CD4-positive, alpha-beta T cell treated with Interleukin-6 for 4 hours (primary cell): ENCODE measurements around the gene KIF21B.

ENCODE experiments used
- DNase-seq: peaks from one replicate; pipeline ENCODE4 v3.0.0-alpha.2; 2020; ENCODE audit warnings: mixed read lengths

Gene KIF21B

DNA sequence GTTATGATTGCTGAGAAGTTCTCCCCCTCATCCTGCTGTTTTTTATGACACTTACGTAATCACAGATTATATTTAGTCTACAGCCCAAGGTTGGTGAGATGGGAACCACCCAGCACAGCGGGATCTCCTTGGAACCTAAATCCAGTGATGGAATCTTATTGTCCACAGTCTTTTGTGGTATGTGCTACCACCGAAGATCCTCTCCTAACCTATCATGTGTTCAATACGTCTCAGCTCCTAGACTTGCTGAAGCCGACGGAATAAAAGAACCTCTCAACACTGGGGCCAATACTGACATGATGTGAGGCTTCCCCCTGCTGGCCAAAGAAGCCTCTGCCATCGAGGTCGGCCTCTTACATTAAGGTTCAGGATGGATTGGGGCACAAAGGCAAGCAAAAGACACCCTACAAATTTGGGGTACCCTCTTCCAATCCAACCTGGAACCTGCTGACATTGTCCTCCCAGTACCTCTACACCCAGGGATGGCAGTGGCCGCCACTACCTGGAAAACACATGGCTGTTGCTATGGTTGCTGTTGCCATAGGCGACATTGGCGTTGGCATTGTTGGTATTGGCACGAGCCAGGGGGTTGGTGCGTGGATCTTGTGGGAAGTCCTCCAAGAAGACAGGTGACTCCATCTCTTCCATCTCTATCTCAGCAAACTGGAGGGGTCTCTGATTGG is 19.4 kb upstream of the KIF21B start:
- DNase-seq: peak; percentile 80

DNA sequence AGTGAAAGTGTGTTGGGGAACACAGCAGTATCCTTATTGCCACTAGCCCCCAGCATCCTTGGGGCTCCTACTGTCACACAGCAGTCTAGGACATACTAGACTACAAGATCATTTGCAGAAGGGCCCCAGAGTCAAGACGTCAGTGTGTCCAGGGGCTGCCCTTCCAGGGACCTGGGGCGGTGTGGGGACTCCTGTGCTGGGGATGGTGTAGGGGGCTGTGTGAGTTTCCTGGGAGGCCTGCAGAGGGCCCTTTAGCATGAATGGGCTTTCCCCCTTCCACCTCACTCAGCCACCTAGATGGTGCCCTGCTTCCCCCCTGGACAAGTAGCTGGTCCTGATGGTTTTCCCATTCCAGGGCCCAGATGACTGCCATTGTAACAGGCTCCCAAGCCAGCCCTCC is 17.5 kb upstream of the KIF21B start:
- no peak for DNase-seq

DNA sequence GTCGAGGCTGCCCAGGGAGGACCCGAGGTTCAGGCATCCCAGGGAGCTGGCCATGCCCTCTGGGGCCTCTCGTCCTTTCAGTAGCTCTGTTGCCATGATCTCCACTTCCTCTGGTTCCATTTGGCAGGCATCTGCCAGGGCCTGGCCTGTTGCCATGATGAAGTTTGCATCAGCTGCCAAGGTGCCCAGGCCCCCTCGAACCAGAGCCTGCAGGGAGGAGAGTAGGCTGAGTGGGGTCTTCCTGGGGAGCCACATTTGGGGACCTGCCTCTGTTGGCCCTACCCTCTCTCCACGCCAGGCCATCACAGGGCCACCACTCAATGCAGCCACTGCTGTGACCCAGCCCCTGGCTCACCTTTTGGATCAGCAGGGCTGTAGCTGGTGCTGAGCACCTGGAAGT is 16.4 kb upstream of the KIF21B start:
- DNase-seq: no peak

DNA sequence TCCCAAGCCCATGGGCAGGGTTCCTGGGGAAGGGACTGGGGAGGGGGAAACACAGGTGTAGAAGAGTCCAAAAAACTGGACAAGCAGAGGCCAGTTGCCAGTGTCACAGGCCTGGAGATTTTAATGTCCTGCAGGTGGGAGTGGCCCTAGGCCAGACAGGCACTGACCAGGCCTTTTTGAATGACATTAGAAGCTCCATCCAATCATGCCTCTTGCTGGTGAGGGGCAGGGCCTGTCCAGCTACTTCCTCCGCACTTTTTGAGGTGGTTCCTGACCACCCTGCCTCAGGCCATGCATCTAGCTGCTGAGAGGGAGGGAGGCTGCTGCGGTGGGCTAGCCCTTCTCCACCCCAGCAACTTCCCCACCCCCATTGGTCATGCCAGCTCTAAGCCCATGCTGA is 15.9 kb upstream of the KIF21B start:
- DNase-seq: no peak

DNA sequence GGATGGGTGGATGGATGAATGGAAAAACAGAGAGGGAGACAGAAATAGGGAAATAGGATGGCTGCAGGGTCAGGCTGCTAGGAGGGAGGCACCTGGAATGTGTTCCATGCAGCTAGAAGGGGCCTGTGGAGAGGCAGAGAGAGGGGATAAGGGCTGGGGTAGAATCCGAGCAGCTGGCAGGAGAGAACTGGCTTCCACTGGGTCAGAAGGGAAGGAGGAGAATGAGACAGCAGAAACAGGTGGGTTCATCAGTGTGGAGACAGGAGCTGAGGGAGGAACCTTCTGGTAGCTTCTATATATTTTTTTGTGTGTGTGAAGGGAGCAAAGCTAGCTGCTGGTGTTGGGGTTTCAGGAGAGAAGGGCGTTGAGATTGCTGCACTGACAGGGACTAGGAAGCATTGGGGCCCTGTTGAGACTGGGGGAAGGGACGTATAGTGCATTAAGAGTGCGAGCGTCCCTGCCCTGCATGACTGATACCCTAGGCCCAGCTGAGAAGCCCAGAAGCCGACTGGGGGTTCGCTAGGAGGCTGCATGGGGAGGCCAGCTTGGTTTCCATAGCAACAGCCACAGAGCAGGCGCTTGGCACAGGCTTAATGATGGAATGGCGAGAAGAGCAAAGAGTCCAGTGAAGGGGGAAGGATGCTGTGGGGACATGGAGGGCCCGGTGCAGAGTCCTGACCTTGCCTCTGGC is 14.8 kb upstream of the KIF21B start:
- DNase-seq: no peak

DNA sequence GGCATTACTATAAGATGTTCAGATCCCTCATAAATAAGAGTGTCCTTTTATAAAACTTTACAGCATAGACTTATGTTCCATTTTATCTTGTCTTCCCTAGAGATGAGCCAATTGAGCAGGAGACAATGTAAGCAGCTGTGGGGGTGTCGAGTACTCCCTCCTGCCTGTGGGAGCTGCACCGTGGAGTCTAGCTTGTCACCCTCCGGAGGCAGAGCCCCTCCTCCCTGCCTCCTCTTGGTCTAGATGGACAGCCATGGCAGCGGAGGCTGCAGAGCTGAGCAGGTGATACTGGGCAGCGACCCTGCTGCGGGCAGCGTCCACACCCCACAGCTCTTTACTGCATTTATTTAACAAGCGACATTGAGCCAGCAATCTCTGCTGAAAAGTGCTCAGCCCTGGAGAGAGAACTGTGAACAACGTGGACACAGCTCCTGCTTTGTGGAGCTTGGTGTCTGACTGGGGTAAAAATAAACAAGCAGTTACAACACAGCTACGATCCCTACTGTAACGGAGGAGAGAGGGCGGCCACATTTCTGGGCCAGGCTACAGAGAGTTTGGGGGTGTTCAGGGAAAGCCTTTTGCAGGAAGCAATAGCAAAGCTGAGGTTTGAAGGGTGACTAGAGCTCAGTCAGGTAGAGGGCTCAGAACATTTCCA is 12.8 kb upstream of the KIF21B start:
- no peak for DNase-seq

DNA sequence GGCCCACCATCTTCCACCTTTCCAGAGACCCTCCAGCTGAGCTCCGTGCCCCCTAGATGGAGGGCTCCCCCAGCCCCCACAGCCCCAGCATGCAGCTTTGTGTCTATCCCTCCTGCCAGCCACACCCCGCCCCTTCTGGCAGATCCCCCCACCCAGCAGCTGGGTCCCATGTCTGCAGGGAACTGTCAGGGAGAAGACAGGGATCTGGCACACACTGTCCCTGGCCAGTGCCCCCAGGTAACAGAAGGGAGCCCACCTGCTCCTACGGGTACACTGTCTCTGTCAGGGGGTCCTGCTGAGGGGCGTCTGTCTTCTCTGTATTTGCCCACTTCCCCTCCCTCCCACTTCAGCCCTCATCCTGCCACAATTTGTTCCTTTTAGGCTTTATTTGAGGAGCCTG is 11.2 kb upstream of the KIF21B start:
- DNase-seq: no peak

DNA sequence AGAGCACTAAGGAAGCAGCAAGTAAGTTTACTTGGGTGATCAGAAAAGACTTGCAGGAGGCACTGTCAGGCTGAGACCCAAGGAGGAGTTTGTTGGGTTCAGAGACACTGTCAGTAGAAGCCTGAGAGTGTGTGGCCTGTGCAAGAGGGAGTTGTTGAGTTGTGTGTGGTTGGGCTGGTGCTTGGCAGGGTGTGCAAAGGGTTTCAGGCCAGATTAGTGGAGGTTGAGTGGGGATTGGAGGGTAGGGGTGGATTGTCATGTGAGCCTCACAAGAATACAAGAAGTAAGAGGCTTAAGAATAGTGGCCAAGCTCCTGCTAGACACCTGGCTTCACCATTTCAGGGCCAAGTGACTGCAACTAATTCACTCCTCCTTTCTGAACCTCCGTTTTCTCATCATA is 8.9 kb upstream of the KIF21B start:
- DNase-seq: no peak

DNA sequence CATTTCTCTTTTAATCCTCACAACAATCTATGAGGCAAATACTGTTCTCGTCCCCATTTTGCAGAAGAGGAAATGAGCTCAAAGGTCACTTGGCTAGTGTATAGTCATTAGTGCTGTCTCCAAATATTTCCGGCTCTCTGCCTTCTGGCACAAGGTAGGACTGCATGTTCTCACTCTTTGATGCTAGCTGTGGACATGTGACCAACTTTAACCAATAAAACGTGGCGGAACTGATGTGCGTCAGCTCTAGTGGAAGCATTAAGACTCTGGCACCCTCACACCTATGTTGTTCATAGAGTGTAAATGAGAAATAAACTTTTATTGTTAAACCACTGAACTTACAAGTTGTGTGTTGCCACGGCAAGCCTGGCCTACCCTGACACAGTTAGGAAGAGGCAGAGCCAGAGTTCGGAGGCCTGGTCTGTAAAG is 5.0 kb upstream of the KIF21B start:
- DNase-seq: no peak

DNA sequence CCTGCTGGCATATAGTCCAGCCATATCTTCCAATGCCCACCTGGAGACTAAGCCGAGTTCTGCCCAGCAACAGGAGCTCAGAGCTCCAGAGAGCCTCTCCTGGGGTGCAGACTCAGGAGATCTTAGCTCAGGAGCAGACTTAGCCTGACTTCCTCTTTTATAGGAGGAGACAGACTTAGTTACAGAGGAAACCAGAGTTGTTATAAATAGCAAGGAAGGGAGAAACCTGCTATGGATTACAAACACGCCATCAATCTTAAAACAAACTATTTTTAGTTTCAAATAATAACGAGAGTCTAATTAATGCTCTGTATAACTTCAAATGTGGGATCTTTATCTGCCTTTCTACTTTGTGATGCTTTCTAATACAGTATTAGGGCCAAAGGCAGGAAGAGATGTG is 3.3 kb upstream of the KIF21B start:
- no peak for DNase-seq

DNA sequence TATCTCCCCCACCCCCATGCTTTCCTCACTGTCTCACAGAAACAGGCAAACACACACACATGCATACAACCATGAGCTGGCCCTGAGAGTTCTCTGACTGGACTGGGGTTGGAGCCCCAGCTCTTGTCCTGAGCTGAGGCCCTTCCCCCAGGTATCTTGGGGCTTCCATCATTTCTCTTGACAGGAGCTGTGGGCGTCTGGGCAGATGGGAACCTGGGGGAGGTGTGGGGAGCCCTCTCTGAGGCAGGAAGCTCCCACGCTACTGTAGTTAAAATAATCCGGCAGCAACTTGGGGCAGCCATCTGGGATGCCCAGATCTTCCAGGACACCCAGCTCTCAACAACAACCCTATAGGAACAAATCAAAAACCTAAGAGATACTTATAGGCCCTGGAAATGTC is 2.7 kb upstream of the KIF21B start:
- no peak for DNase-seq

DNA sequence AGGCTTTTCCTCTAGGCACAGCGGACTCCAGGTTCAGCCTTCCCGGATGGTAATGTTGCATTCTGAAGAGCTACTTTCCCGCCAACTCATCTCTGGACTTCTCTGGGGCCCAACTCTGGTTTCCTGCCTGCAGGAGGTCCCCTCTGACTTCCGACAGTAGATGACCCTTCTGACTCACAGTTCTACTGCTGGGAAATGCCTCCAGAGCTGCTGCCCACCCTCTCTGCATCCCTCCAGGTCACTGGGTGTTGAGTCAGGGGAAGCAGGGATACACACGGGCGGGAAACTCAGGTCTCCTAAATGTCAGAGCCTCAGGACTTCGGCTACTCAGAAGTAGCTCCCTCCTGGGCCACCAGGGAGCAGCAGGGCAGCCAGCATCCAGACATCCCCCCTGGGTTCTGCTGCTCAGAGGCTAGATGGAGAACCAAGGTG is 2.1 kb upstream of the KIF21B start:
- DNase-seq: peak; percentile 30

DNA sequence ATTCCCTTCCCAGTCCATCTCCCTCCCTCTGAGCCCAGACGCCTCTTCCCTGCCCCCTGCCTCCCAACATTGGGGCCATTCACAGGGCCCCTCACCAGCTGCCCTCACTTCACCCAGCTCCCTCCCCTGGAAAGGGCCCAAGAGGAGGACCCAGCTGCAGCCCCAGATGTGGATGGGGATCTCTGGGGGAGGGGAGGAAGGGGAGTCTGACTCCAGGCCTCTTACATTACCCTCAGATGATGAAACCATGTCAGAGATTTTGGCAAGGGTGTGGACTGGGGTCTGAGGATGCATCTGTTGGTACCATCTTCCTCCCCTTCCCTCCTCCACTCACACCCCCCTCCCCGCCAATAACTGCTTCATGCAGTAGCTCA is 1.1 kb upstream of the KIF21B start:
- no peak for DNase-seq

DNA sequence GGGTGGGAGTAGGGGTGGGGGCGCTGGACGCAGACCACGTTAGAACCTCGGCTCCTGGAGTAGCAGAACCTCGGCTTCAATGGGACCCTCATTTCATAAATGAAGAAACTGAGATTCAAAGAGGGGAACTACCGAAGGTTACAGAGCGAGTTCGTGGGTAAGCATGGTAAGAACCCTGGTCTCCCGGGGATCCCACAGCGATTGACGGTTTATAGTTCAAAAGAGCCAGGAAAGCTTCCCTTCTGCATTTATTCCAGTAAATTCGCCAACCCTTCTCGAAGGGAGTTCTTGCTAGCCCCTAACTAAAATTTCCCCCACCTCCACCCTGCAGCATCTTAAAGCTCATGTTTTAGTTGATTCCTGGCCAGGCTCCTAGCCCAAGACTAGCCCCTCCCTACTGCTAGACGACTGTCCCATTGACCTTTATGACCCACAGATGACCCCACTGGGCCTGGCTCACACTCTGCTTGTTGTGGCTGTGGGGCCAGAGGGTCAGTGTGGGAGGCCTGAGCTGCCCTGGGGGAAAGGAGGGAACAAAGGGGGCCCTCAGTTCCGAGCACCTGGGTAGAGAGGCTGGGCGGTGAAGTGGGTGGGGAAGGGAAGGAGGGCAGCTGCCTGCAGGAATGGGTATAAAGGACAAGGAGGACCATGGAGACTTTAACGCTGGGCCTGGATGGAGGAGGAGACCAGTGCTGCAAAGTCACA is 558 bp upstream of the KIF21B start:
- DNase-seq: no peak

DNA sequence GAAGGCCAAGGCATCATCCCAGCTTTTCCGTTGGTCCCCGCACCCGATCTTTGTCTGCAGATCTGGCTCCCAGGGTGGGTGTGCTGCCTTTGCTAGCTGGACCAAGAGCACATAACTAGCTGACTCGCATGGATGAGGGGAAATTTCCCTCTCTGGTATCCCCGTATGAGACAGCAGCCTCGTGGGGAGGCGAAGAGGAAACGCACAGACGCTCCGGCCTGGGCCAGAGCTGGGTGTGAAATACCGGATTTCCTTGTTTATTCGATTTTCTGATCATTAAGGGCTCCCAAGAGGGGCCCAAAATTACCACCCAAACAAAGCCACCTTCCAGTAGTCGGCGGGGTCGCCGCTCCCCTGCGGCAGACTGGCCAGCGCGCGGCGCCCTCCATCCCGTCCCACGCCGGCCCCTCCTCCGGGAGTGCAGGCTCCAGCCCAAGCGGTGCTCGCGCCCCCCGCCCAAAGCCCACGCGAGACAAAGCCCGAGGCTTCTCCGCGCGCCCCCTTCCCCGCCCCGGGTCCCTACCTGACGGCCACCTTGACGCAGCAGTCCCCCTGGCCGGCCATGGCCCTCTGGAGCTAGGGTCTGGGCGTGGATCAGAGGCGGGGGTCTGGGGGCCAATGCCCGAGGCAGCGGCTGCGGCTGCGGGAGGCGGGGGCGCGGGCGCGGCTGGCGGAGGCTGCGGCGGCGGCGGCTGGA is 546 bp downstream of the KIF21B start:
- DNase-seq: peak; percentile 58

DNA sequence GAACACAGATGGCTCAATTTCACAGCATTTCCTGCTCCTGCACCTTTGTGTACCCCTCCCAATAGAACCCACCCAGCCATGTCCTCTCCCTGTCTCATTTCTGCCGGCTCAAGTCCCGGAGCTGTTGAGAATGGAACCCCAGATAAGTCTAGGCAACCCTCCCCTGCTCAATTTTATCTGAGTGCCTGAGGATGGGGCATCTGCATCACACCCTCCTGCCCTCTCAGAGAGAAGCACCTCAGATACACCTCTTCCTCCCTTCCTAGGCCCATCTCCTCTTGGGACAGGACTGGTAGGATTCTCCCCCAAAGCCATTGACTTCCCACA is 1.1 kb downstream of the KIF21B start:
- DNase-seq: no peak

DNA sequence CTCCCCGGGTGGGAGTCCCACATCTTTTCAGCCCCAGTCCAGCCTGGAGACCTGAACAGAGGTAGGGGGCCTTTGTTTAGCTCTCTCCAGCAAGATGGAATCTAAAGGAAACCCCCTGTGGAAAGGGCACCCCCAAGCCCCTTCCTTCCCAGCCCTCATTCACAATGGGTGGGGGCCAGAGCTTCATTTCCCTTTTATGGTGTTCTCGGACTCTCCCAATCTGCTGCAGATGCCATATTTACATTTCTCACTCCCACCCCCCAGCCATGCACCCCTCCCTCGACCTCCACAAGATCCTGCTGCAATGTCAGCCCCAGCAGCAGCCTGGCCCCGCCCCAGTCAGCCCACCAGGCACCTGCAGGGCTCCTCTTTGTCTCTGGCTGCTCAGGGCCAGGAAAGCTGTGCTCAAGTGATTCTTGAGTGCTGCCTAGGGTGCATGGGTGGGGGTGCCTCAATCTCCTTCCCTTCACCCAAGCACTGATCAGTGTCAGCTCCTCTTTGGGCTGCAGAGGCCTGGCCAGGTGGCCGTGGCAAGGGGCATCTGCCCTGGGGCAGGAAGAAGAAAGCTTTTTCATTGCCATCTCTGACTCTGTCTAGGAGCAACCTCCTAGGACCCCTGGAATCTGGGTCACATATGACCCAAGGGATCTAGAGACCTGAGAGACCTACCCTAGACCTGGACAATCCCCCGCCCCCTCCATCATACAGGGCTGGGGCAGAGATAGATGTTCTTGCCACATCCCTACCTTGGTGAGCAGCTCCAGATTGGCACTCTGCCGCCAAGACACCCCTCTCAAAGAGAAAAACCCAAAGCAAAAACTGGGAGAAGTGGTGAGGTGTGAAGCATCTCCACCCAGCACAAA is 1.7 kb downstream of the KIF21B start:
- DNase-seq: peak; percentile 28

DNA sequence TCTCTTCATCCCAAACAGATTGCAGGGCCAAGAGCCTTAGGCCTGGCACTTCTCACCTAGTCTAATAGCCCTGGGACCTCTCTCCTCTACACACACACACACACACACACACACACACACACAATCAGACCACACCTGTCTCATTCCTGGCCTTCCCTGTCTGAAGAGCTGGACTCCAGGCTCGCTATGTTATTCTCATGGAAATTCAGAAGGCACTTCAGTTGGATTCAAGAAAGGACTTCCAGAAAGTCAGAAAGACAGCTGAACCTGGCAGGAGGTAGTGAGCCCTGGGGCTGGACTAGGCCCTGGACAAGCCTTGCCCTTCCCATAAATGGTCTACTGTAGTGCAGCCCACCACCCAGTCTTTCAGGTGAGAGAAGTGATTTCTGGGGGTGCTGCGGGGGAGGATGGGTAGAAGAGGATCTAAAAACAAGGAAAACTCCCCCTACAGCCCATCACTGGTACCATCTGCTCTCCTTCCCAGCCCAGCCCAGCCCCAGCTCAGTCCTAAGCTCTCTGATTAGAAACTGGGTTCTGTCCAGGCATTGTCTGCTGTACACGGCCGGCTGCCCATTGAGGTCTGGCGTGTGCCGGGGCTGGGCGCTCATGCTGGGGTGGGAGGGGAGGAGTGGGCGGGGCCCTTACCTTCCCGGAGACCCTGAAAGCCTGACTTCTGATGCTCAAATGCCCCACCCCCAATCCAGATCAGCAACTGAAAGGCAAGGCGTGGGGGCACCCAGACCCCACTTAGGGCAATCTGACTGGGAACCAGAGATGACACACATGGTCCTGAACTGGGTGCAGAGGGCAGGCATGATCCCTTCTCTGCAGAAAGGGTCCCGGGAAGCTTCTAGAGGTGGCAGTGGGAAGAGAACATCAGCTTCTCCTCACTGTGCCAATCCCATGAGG is 2.5 kb downstream of the KIF21B start:
- DNase-seq: peak; percentile 49

DNA sequence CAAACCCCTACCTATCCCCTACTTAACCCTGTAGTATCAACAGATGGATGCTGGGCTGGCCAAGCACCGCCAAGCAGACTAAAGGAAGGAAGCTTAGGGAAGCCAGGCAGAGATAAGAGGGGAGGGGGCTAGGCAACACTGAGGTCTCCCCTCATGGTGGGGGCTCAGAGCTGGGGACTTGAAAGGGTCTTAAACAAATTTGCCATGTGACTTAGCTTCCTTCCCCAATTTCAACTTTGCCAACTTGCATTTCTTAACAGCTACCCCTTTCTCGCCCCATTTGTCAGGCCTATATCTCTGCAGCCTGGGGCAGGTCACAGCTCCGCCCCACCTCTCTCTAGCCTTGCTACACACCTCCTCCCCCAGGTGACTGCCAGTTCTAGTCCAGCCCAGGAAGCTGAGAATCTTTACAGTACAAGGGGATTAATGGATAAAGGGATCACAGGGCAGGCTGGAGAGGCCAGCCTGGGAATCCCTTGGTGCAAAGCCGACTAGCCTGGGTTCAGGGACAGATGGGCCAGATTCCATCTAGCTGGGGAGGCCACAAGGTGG is 3.4 kb downstream of the KIF21B start:
- DNase-seq: peak; percentile 57

DNA sequence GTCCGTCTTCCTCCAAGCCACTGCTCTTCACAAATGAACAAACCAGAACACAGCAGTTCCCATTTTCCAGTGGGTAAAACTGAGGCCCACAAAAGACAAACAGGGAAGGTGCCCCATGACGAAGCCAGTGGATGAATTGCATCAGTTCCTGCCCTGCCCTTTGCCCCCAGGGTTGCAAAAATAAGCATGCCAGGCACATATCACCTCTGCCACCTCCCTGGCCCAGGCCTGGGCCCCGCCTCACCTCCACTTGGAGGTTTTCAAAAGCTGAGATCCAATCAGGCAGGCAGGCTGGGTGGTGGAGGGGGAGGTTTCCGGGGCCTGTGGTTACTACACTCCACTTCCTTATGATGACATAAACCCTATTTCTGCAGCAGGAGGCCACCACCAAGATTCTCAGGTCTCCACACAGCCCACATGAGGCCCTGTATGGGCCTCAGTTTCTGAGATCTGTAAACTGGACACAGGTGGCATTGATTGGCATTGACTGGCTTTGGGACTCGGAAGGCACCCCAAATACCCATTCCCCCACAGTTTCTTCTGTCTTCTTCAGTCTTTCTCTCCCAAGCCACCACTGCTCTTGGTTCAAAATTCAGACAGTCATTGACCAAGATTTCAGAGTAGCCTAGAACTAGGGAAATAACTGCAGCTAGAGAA is 4.1 kb downstream of the KIF21B start:
- DNase-seq: peak; percentile 94
